Sciatic nerve (tissue), 2 donors: ENCODE data around the gene C15orf40. TPM values are rescaled to one million over a fixed set of nuclear protein-coding genes. Genes with fewer than 3 reads are reported as not detected.
A peak's percentile ranks its signal among the peaks of the same experiment; 100 is the strongest.

Experiments used
- ATAC-seq: fragments of 200-7000 bp; cut with Tn5 transposase; one replicate; pipeline ENCODE4 v1.9.1; 2020; ENCODE audit warnings: mild to moderate bottlenecking, moderate library complexity
- DNase-seq: peaks from one replicate; pipeline ENCODE4 v3.0.0-alpha.2; 2020; ENCODE audit warnings: low spot score
- intact Hi-C: fragments of 100-400 bp; cut with DNase I; formaldehyde crosslinking; loops from one replicate; pipeline ENCODE4 v1.14.2; 2022
- total RNA-seq: library from RNA; stranded (reverse); fragmentation: NEBNext Ultra II Directional; extraction: Animal tissue kit (Norgen Biotek cat#: 25700); gene quantifications from one replicate; pipeline ENCODE4 v1.2.1, GENCODE V29; 2021
- donor health status: DM: no; HTN: no; CAD: no.
- donor health status: DM: no; HTN: no; CAD: no.

C15orf40 gene
- total RNA-seq, 1 donor from 2014 or later = 20.6 TPM

DNA sequence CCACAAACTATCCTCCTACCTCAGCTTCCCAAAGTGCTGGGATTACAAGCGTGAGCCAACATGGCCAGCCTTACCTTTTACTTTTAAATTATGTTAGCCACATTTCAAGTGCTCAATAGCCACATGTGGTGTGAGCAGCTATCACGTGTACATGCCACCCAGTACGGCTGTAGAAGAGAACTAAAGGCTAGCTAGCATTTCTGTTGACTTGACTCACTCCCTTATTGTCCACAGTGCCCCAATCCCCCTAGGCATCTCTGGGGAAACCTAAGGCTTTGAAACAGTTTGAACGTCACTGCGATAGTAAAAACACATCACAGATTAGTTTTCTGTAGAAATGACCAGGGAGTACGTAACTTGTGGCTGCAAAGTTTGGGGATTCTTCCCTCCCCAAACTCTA is 12.0 kb downstream of the C15orf40 start:
- no peak for ATAC-seq
- intact Hi-C loops = no loop called here

DNA sequence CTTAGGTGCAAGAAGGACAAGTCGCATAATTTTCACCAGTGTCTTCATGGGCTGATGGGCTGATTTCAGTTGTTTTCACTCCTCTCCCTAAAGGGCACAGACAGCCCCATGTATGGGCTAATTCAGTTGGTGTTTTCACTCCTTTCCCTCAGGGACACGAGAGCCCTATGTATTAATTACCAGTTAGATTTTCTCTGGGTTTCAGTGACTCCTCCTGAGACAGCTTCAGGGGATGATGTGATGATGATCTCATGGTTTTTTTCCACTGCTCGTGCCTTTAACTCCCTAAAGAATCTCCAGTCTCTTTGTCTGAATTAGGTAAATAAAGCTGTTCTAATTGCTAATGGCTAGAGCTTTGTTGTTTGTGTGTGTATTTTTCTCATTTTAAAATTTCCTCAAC is 15.5 kb downstream of the C15orf40 start:
- DNase-seq (no peak), ATAC-seq (no peak)
- intact Hi-C loops = no loop called here

More for the DNA sequence above, 12.0 kb downstream of the C15orf40 start:
- DNase-seq = no peak

DNA sequence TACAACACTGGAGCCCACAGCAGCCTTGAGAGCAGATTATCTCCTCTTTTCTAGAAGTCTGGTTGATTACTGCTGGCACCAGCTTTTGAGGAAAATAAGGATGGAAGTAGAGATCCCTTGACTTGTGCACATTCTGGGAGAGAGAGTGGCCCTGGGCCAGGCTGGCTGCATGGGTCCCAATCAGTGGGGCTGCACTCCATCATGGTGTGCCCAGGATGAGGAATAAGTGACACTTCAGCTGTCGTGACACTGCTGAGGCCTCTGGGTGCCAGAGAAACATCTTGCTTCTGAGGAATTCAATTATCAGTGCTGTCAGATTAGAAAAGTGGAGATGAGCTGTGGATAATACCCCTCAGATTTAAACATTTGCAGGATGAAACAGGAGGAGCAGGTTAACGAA is 16.4 kb downstream of the C15orf40 start:
- DNase-seq (no peak), ATAC-seq (no peak)
- intact Hi-C loops = no loop called here

DNA sequence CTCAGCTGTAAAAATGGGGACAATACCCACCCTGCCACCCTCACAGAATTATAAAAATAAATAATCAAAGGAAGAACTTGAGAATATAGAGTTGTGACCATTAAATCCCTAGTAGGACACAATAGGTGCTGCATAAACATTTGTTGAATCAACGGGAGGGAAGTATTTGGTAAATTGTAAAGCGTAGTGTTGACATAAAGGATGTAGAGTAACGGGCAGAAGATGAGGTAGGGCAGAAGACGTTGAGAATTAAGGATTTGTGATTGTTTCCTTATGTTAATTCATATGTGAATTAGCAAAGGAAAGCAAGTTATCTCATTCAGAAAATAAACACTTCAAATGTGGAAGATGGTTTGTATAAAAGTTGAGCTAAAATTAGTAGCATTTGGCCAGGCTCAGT is 18.3 kb downstream of the C15orf40 start:
- ATAC-seq (no peak), DNase-seq (no peak)
- intact Hi-C loops = no loop called here

DNA sequence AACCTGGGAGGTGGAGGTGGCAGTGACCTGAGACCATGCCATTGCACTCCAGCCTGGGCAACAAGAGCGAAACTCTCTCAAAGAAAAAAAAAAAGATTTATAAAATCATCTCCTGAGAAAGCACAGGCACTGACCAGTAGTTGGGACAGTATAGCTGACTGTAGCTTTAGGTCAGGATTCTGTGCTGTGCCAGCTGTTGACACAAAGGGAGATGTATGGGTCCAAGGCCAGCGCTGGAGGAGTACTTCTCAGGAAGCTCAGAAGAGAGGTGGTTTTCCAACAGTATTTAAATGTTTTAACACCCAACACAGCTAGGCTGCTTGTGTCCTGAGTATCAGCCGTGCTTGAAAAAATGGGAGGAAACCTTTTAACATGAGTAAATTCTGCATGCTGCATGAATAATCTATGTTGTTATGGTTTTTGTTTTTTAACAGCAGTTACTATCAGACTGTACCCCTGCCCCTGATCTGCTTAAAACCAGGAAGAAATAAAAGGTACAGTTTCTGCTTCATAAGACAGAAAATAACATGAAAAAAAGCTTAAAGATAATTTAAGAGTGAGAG is 18.9 kb downstream of the C15orf40 start:
- intact Hi-C loops = no loop called here
- DNase-seq (no peak), ATAC-seq (no peak)

DNA sequence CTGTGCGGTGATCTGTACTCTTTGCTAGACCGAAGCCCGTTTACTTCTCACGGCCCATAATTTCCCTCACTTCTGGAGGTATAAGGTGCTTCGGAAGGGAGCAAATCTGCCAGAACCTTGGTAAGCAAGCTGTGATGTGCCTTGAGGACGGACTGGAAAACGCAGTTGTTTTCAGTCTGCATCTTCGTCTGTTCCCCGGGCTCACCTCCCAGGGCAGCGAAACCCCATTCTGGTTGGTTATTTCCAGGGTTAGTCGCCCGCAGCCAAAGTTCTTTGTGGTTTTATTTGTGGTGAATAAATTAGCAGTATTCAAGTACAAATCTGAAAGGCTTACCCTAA is 25.0 kb downstream of the C15orf40 start:
- ATAC-seq (no peak), DNase-seq (no peak)
- intact Hi-C loops = no loop called here

DNA sequence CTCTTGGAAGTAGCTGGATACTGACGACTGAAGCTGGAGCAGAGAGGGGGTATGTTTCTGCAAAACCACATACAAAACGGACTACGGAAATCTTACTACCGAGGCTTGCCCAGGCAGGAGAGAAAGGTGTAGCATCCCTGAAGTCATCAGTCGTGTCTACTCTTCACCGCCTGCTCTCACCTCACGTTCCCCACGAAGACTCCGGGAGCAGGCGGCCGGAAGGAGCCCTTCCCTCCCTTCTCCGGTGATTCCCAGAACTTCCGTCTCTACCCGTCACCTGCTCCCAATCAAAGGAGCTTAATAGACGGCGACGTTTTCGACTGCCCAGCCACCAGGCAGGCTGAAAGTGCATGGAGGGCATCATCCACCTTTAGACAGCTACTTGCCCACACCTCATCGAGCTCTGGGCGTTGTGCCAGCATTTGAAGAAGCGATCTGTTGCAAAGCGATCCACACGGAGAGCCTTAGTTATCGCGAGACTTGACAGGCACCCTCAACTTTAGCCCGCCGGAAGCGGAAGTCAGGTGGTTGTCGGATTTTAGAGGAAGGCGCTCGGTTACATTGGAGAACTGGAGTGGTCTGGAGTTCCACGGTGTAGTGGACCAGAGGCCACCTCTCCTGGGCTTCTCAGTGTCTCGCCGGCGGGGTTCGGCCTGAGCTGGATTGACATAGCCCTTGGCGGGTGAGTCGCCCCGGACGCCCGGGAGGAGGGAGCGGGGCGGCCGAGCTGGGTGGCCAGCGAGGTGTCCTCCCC is 25.6 kb downstream of the C15orf40 start, which contains the start of gene RAMAC:
Gene RAMAC (plus strand): TSS at position 523 of the 754 bp plus-strand sequence. CDS start 2,809 bp downstream, outside the sequence.
- intact Hi-C loops = no loop called here
- peak; percentile 94 for DNase-seq
- peak; percentile 99 for ATAC-seq

DNA sequence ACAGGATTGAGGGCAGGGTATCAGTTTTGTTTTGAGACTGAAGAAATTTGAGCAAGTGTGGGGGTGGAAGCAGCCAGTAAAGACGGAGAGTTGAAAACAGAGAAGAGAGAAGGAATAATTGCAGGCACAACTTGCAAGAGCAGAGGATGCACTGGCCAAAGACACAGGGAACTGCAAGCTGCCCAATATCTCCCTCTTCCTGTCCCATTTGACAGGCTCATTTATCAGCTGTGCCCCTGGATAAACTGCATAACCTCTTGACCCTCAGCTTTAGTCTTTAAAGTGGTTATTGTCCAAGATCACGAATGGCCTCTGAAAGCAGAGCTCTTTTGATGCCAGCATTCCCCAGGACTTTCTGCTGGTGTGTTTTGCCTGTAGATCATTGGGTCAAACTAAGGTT is 30.5 kb downstream of the C15orf40 start:
- DNase-seq (no peak), ATAC-seq (no peak)
- intact Hi-C loops = no loop called here

DNA sequence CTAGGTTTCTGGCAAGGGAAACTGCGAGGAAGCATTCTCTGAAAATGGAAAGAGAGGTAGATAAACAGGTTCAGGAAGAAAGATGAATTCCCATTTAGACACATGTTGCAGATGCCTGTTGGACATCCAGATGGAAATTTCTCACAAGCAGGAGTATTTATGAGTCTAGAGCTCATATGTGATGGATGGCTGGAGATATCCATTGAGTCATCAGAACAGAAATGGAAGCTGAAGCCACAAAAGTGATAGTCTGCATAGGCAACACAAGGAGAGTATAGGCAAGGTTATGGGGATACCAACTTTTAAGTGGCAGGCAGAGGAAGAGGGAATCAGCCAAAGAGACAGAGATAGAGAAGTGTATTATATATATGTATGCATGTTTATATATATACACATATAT is 31.7 kb downstream of the C15orf40 start:
- ATAC-seq (no peak), DNase-seq (no peak)
- intact Hi-C loops = no loop called here

DNA sequence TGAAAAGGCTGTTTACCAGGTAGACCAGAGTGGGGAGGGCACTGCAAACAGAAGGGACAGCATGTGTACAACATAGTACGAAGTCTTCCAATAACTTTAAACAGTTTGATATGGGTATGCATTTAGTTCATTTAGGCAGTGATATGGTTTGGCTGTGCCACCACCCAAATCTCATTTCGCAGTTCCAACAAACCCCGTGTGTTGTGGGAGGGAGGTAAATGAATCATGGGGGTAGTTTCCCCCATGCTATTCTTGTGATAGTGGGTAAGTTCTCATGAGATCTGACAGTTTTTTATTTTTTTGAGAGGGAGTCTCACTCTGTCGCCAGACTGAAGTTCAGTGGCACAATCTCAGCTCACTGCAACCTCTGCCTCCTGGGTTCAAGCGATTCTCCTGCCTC is 33.0 kb downstream of the C15orf40 start:
- DNase-seq (no peak), ATAC-seq (no peak)
- intact Hi-C loops = no loop called here

DNA sequence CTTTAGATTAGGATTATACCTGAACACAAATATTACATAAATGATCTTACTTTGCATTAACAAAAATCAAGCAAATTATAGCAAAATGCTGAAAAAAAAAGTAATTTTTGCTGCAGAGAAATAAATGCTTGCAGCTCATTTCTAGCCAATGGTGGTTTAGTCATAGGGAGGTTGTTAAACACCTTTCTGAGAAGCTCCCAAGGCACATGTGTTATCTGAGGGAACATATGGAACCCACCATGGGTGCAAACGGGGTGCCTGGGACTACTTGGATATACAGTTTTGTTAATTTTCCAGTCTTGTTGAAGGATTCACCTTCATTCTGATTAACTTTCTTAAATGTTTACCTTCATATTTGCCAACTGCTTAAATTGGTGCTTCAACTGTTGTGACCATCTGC is 34.4 kb downstream of the C15orf40 start:
- intact Hi-C loops = no loop called here
- ATAC-seq = no peak

DNA sequence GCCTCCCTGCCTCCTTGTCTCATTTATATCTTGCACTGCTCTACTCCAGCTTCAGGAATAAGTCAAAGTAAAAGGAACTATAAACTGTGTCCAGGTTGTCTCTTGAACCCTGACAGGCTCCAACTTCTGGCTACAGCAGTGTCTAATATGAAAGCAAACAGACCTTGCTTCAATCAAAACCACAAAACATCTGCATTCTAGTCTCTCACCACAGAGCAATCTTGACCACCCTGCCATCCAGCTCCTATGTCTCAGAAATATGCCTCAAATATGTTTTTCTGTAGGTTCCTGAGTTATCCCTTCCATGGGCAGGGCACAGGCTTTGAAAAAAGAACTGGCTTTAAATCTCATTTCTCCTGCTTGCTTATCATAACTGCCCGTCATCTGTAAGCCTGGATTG is 38.4 kb downstream of the C15orf40 start:
- DNase-seq (no peak), ATAC-seq (no peak)
- intact Hi-C loops = no loop called here

More for the DNA sequence above, 34.4 kb downstream of the C15orf40 start:
- no peak for DNase-seq

DNA sequence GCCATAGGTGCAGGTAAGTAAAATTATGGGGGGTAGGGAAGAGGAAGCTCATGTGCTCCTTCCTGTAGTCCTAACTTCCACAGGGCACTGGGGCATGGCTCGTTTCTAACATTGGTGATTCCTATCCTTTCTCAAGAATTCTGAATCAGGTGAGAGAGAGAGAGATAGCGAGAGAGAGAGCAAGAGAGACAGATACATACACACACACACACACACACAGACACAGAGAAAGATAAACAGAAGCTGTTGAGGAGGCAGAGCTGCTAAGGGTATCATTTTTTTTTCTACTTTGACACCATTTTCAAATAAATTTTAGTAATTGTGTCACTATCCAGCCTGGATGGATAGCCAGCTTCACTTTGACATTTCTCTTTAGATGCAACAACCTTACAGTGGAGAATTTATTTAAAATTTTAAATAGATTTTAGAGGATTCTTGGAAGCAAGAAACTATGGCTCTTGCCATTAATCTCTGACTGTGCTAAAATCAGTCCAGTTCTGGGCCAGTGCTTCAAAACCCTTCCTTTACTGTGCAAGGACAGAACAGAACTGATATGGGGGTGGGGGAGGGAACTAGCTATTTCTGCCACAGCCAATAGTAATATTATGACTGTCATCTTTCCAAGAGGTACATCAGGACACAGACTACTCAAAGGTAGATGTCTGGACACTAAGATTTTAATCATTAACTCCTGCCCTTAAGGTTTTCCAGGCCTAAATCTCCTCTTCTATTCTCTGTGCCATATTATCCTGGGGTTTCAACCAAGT is 40.0 kb downstream of the C15orf40 start:
- intact Hi-C loops = no loop called here
- DNase-seq (no peak), ATAC-seq (no peak)

DNA sequence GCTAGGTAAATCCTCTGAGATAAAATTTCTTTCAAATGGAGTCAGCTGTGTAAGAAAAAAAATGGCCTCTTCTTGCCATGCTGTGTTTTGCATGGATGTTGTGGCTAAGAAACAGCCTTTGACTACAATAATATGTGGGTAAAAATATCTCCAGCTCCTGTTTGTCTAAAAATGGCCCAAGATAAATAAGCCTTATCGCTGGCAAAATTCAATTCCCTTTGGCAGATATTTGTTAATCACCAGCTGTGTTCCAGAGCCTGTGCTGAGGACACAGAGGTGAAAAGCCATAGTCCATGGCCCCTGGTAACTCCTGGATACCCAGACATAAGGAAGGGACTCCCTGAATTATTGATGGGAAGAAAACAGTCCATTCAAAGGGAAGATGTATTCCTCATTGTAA is 40.7 kb downstream of the C15orf40 start:
- intact Hi-C loops = no loop called here
- ATAC-seq (no peak), DNase-seq (no peak)

DNA sequence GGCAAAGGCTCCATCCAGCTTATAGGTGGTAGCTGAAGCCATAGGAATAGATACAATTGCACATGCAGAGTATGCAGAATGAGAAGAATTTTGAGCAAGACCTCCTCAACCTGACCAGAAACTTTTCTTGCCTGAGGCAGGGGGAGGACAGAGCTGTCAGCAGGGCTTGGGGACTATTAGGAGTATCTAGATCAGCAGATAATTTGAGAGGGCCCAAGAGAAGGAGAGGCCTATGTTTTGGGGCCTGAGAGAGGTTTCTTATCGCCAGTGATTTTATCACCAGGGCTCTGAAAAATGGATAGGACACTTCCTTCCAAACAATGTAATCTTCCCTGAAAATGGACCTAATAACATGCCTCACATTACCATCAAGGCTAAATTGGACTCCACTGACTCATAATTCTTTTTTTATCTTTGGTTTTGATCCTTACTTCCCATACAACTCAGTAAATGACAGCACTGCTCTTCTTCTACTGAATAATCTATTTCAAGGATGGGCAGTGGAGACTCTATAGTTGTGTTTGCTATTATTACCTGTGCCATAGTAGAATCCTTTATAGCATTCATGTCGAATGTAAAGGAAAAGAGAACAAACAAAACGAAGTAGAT is 41.3 kb downstream of the C15orf40 start:
- DNase-seq = no peak
- ATAC-seq = no peak
- intact Hi-C loops = no loop called here

DNA sequence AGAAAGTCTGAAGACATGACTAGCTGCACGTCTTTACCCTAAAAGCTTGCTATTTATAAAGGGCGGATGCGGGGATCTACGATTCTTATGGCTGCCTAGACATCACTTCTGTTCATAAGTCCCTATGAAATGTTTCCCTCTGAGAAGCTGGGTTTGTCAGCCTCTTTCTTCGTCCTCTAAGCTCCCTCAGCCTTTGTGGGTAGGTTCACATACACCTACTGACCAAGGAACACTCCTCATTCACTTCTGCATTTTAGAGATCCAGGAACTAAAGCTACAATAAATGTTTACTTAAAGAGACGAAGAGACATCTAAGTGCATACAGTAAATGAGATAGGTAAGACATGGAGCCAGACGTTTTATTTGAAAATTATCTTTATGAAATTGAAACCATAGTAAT is 42.1 kb downstream of the C15orf40 start:
- DNase-seq (no peak), ATAC-seq (no peak)
- intact Hi-C loops = no loop called here

DNA sequence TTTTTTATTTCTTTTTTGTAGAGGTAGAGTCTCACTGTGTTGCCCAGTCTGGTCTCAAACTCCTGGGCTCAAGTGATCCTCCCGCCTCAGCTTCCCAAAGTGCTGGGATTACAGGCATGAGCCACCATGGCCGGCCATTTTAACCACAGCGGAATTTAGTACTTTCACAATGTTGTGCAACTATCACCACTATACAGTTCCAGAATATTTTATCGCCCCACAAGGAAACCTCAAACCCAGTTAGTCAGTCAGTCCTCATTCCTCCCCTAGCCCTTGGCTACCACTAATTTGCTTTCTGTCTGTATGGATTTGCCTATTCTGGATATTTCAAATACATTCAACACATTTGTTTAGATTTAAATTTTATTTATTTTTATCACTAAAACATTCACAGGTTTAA is 43.4 kb downstream of the C15orf40 start:
- ATAC-seq (no peak), DNase-seq (no peak)
- intact Hi-C loops = no loop called here

DNA sequence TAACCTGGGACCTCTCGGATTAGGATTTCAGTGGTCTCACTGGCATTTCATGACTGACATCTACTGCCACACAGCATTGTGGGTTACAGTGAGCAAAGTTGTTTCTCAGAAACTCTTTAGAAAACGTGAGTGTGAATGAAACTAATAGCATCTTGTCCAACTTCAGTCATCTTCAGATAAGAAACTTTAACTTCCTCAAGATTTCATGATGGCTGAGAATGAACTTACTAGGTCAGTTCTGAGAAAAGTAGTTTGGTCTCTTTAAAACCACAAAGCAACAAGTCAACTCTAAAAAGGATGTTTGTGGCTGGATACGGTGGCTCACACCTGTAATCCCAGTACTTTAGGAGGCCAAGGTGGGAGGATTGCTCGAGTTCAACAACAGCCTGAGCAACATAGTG is 44.8 kb downstream of the C15orf40 start:
- ATAC-seq (no peak), DNase-seq (no peak)
- intact Hi-C loops = no loop called here

DNA sequence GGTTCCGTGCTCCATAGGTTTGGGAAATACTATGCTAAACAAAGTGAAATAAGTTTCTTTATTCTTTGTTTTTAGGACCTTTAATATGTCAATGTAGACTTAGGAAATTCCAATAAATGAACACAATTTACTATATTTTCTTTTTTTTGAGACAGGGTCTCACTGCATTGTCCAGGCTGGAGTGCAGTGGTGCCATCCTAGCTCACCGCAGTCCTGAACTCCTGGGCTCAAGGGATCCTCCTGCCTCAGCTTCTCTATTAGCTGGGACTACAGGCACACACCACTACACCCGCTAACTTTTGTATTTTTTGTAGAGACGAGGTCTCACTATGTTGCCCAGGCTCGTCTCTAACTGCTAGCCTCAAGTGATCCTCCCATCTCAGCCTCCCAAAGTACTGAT is 46.5 kb downstream of the C15orf40 start:
- intact Hi-C loops = no loop called here
- no peak for DNase-seq
- ATAC-seq = no peak
